Measurements from ENCODE around the gene KCNQ2.

Gene KCNQ2

GRCh38 chr20:63502671-63503172 is 30.3 kb upstream of the KCNQ2 start:
- in situ Hi-C loops (cut with MboI; ENCODE audit: low pct_unique_long_range_greater_than_20kb, low sequenced_read_pairs) = no loop called here
- no peak for DNase-seq

- in situ Hi-C loops (cut with MboI; ENCODE audit: low pct_unique_long_range_greater_than_20kb, low sequenced_read_pairs) = no loop called here
- no peak for DNase-seq
Measured at GRCh38 chr20:63501818-63502670, 29.6 kb upstream of the KCNQ2 start.

GRCh38 chr20:63500902-63501817 is 28.7 kb upstream of the KCNQ2 start:
- DNase-seq = no peak

GRCh38 chr20:63500151-63500901 is 27.9 kb upstream of the KCNQ2 start:
- in situ Hi-C loops (cut with MboI; ENCODE audit: low pct_unique_long_range_greater_than_20kb, low sequenced_read_pairs) = no loop called here

More at GRCh38 chr20:63500902-63501817, 28.7 kb upstream of the KCNQ2 start:
- in situ Hi-C loops (cut with MboI; ENCODE audit: low pct_unique_long_range_greater_than_20kb, low sequenced_read_pairs) = no loop called here

GRCh38 chr20:63499338-63499969 is 27.0 kb upstream of the KCNQ2 start:
- DNase-seq = no peak
- in situ Hi-C loops (cut with MboI; ENCODE audit: low pct_unique_long_range_greater_than_20kb, low sequenced_read_pairs) = no loop called here

More at GRCh38 chr20:63500151-63500901, 27.9 kb upstream of the KCNQ2 start:
- DNase-seq = no peak

GRCh38 chr20:63498960-63499337 is 26.5 kb upstream of the KCNQ2 start, which contains the start of gene EEF1A2:
TSS of gene EEF1A2 (minus strand) at chr20:63499083. CDS start at chr20:63497763, 1,320 bp downstream.
- in situ Hi-C loops (cut with MboI; ENCODE audit: low pct_unique_long_range_greater_than_20kb, low sequenced_read_pairs) = no loop called here
- peak; percentile 24 for DNase-seq

- no peak for DNase-seq
- in situ Hi-C loops (cut with MboI; ENCODE audit: low pct_unique_long_range_greater_than_20kb, low sequenced_read_pairs) = no loop called here
Measured at GRCh38 chr20:63497946-63498935, 25.8 kb upstream of the KCNQ2 start.

- in situ Hi-C loops (cut with MboI; ENCODE audit: low pct_unique_long_range_greater_than_20kb, low sequenced_read_pairs) = no loop called here
- DNase-seq = no peak
Measured at GRCh38 chr20:63497138-63497945, 24.9 kb upstream of the KCNQ2 start.

- no peak for DNase-seq
- in situ Hi-C loops (cut with MboI; ENCODE audit: low pct_unique_long_range_greater_than_20kb, low sequenced_read_pairs) = no loop called here
Measured at GRCh38 chr20:63496596-63497120, 24.2 kb upstream of the KCNQ2 start.

- in situ Hi-C loops (cut with MboI; ENCODE audit: low pct_unique_long_range_greater_than_20kb, low sequenced_read_pairs) = no loop called here
- peak; percentile 51 for DNase-seq
Measured at GRCh38 chr20:63495741-63496595, 23.5 kb upstream of the KCNQ2 start.

- in situ Hi-C loops (cut with MboI; ENCODE audit: low pct_unique_long_range_greater_than_20kb, low sequenced_read_pairs) = no loop called here
- no peak for DNase-seq
Measured at GRCh38 chr20:63495167-63495720, 22.8 kb upstream of the KCNQ2 start.

GRCh38 chr20:63494420-63495166 is 22.1 kb upstream of the KCNQ2 start:
- no peak for DNase-seq
- in situ Hi-C loops (cut with MboI; ENCODE audit: low pct_unique_long_range_greater_than_20kb, low sequenced_read_pairs) = no loop called here

GRCh38 chr20:63494084-63494419 is 21.6 kb upstream of the KCNQ2 start:
- in situ Hi-C loops (cut with MboI; ENCODE audit: low pct_unique_long_range_greater_than_20kb, low sequenced_read_pairs) = no loop called here
- DNase-seq = no peak

GRCh38 chr20:63493563-63494020 is 21.1 kb upstream of the KCNQ2 start:
- in situ Hi-C loops (cut with MboI; ENCODE audit: low pct_unique_long_range_greater_than_20kb, low sequenced_read_pairs) = no loop called here
- DNase-seq = no peak

GRCh38 chr20:63492982-63493381 is 20.5 kb upstream of the KCNQ2 start:
- in situ Hi-C loops (cut with MboI; ENCODE audit: low pct_unique_long_range_greater_than_20kb, low sequenced_read_pairs) = no loop called here
- no peak for DNase-seq

All from KBM-7 (cell line).